ENCODE measurements around the gene RPF1. TPM values are rescaled to one million over a fixed set of nuclear protein-coding genes. Genes with fewer than 3 reads are reported as not detected.

RPF1 gene
- total and polyA plus RNA-seq, 2 of the 8 experiments (the other 6 are each of a cell fraction or from before 2014, with no cell fraction given) = 18.7 to 41.8 TPM

DNA sequence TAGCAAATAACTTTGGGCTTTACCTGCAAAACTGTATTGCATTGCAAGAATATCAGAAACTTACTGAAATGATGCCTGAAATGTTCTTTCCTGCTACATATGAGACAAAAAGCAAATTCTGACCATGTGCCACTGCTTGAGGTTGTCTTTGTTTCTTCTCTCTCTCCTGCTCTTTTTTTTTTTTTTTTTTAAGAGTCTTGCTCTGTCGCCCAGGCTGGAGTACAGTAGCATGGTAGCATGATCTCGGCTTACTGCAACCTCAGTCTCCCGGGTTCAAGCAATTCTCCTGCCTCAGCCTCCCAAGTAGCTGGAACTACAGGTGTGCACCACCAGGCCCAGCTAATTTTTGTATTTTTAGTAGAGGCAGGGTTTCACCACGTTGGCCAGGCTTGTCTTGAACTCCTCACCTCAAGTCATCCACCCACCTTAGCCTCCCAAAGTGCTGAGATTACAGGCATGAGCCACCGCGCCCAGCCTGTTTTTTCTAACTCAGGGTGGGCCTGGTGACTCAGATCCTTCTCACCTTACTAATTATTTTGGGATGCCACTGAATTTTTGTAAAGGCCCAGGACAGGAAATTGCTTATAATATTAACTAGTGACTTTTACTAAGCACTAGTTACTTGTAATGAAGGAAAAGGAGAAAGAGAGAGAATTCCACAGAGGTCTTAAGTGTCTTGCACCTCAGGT is 44.8 kb upstream of the RPF1 start:
- FAIRE-seq (no peak), DNase-seq (ENCODE audit: low read depth in 1 of 2, low spot score in 2 of 2) (no peak)
- Histone ChIP-seq H2BK5ac (ENCODE audit: low read depth, low read length) (no peak overlapping the region), H3K9me3 (ENCODE audit: insufficient read depth in 2 of 2, low read depth in 1 of 2, low read length in 1 of 2) (peaks cover 0 to 2% of the 10 kb centered on the region in 2 experiments; a peak in 1 of 4 replicates), H3K4me3 (ENCODE audit: extremely low read depth in 1 of 4, insufficient read depth in 2 of 4, low read depth in 3 of 4, low read length in 4 of 4) (no peak overlapping the region), H2BK15ac (ENCODE audit: low read length) (no peak overlapping the region), H3K4ac (replicated peaks; ENCODE audit: insufficient read length, low read depth, low read length) (no peak overlapping the region), H4K91ac (replicated peaks; ENCODE audit: insufficient read length, low read length) (no peak overlapping the region), H3K36me3 (ENCODE audit: control insufficient read depth in 2 of 4, insufficient read depth in 4 of 4, low read length in 3 of 4) (no peaks in the 10 kb centered on the region), H3K56ac (replicated peaks; ENCODE audit: insufficient read length, low read depth, low read length) (no peak overlapping the region), H3K4me2 (ENCODE audit: insufficient read depth in 1 of 2, low read depth in 2 of 2, low read length in 2 of 2) (no peak overlapping the region), H3K23me2 (ENCODE audit: low read depth, low read length) (no peaks in the 10 kb centered on the region), H3K27me3 (replicated peaks in 1 of 4; ENCODE audit: control insufficient read depth in 3 of 4, extremely low read depth in 1 of 4, insufficient read depth in 3 of 4, low read length in 3 of 4) (no peaks in the 10 kb centered on the region), H2AK5ac (ENCODE audit: low read depth, low read length) (no peak overlapping the region), H3K79me2 (ENCODE audit: control insufficient read depth in 1 of 2, insufficient read depth in 2 of 2, low read length in 2 of 2) (no peaks in the 10 kb centered on the region), H3K27ac (ENCODE audit: low read depth, low read length) (no peak overlapping the region), H3K14ac (ENCODE audit: insufficient read length) (no peak overlapping the region), H3K18ac (ENCODE audit: extremely low read depth, low read length) (no peak overlapping the region), H2BK120ac (replicated peaks; ENCODE audit: low read depth, low read length) (no peak overlapping the region), H2BK12ac (ENCODE audit: low read depth, low read length) (no peak overlapping the region), H3K9ac (replicated peaks in 1 of 4; ENCODE audit: extremely low read depth in 1 of 4, low read depth in 3 of 4, low read length in 3 of 4) (no peak overlapping the region), H2BK20ac (ENCODE audit: low read length) (no peak overlapping the region), H4K5ac (ENCODE audit: insufficient read length, low read depth, low read length) (no peak overlapping the region), H3K4me1 (replicated peaks in 1 of 4; ENCODE audit: control insufficient read depth in 3 of 4, insufficient read depth in 4 of 4, low read length in 3 of 4) (peaks cover 0 to 4% (median 0%) of the 10 kb centered on the region in 4 experiments; a peak in 3 of 7 replicates), H3K23ac (ENCODE audit: insufficient read length) (no peak overlapping the region), H2AFZ (ENCODE audit: low read length) (peak overlapping the region; percentile 57; the same call in 1 of the 2 replicates), H4K8ac (ENCODE audit: extremely low read depth, insufficient read depth, low read length) (no peak overlapping the region), H3K79me1 (ENCODE audit: low read depth, low read length) (no peaks in the 10 kb centered on the region), H4K20me1 (replicated peaks in 1 of 2; ENCODE audit: control insufficient read depth in 1 of 2, insufficient read depth in 2 of 2, low read length in 2 of 2) (no peaks in the 10 kb centered on the region)
- TF ChIP-seq MAFK (IDR thresholded peaks at IDR 0.05; ENCODE audit: low read depth, low read length) = no peak
- TF ChIP-seq TBP (IDR thresholded peaks at IDR 0.05; ENCODE audit: low read depth, low read length) = no peak
- TF ChIP-seq SP2 (IDR thresholded peaks at IDR 0.05; ENCODE audit: low read length) = no peak
- TF ChIP-seq, protein P1, sequence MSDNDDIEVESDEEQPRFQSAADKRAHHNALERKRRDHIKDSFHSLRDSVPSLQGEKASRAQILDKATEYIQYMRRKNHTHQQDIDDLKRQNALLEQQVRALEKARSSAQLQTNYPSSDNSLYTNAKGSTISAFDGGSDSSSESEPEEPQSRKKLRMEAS (IDR thresholded peaks at IDR 0.05) = no peak
- TF ChIP-seq YY1 (IDR thresholded peaks at IDR 0.05; ENCODE audit: low read depth, low read length) = no peak
- no peak for TF ChIP-seq HDAC2 (IDR thresholded peaks at IDR 0.05; ENCODE audit: borderline replicate concordance in 1 of 2, low read depth in 2 of 2, low read length in 2 of 2)
- no peak for TF ChIP-seq SIRT6 (IDR thresholded peaks at IDR 0.05; ENCODE audit: low read length)
- no peak for TF ChIP-seq TAF7 (optimal IDR thresholded peaks at IDR 0.05; ENCODE audit: borderline replicate concordance, low read depth, low read length)
- no peak for TF ChIP-seq JUND (IDR thresholded peaks at IDR 0.05; ENCODE audit: low read length)
- no peak for TF ChIP-seq GABPA (IDR thresholded peaks at IDR 0.05; ENCODE audit: borderline replicate concordance, insufficient read depth, low read length)
- no peak for TF ChIP-seq BRCA1 (IDR thresholded peaks at IDR 0.05; ENCODE audit: low read depth, low read length)
- TF ChIP-seq JUN (IDR thresholded peaks at IDR 0.05; ENCODE audit: low read depth, low read length) = no peak
- TF ChIP-seq SIX5 (IDR thresholded peaks at IDR 0.05; ENCODE audit: low read depth, low read length) = no peak
- ChIA-PET CTCF (ENCODE audit: partially characterized antibody) (interaction anchor here (0.6 to 4.0 kb wide), 19 partner anchors 11 to 502 kb away, joined by 3 to 18 read pairs (median 4); partner anchors contain the start of gene PRKACB), POLR2A (ENCODE audit: partially characterized antibody) (interaction anchor here (0.6 kb wide), 1 partner anchor 640 kb away, joined by 3 read pairs; no protein-coding TSS in a partner anchor)
- WGBS, 2 experiments (ENCODE audit: extremely low coverage in 1 of 2, insufficient coverage in 1 of 2, insufficient read length in 1 of 2, insufficient replicate concordance in 2 of 2, low coverage in 1 of 2, low lambda C conversion rate in 2 of 2, missing lambda C conversion rate in 1 of 2) = 92% methylated on average over 5 of the region's 6 CpGs; no CpG with 5 or more reads in 1 of the 2 experiments
